ENCODE data around the gene BRK1.

The BRK1 gene

GRCh38 chr3:10160925-10161324 is 45.5 kb downstream of the BRK1 start:
- no peak for TF ChIP-seq CTCF (conservative IDR thresholded peaks at IDR 0.05)
- H3K27ac ChIP-seq: no peak overlapping the region

- TF ChIP-seq CTCF (conservative IDR thresholded peaks at IDR 0.05): no peak
- no peak overlapping the region for H3K27ac ChIP-seq
Measured at GRCh38 chr3:10162185-10162584, 46.7 kb downstream of the BRK1 start.

- peak overlapping the region; percentile 76; the same call in 1 of the 2 replicates for H3K27ac ChIP-seq
Measured at GRCh38 chr3:10164201-10164545, 48.7 kb downstream of the BRK1 start.

GRCh38 chr3:10164546-10165393 is 49.3 kb downstream of the BRK1 start, which contains the start of gene IRAK2:
Gene IRAK2, plus strand, starts transcription at chr3:10164919. Its CDS starts 36 bp downstream, at chr3:10164955.
- peak; percentile 98 for TF ChIP-seq CTCF (conservative IDR thresholded peaks at IDR 0.05)
- peak within 1 kb of the TSS; percentile 76 for H3K27ac ChIP-seq

GRCh38 chr3:10166213-10166604 is 50.7 kb downstream of the BRK1 start:
- no peak overlapping the region for H3K27ac ChIP-seq
- TF ChIP-seq CTCF (conservative IDR thresholded peaks at IDR 0.05): no peak

GRCh38 chr3:10169000-10169496 is 53.6 kb downstream of the BRK1 start:
- no peak for TF ChIP-seq CTCF (conservative IDR thresholded peaks at IDR 0.05)
- peak overlapping the region; percentile 32 for H3K27ac ChIP-seq

GRCh38 chr3:10170915-10171478 is 55.5 kb downstream of the BRK1 start:
- TF ChIP-seq CTCF (conservative IDR thresholded peaks at IDR 0.05): no peak
- no peak overlapping the region for H3K27ac ChIP-seq
